Measurements from ENCODE around the gene PRKX. TPM values are rescaled to one million over a fixed set of nuclear protein-coding genes. Genes with fewer than 3 reads are reported as not detected.
"Not testable (repeated sequence)": the region's sequence is repeated elsewhere in the genome, so short reads cannot be mapped to it uniquely, and the experiment has no call there.

The PRKX gene
- total and polyA plus RNA-seq, 2 of the 8 experiments (the other 6 are each of a cell fraction or from before 2014, with no cell fraction given), result 19.4 to 55.3 TPM

GRCh38 chrX:3639858-3640631, 73.4 kb downstream of the PRKX start:
- H3K4me2 ChIP-seq (ENCODE audit: insufficient read depth in 1 of 2, low read depth in 2 of 2, low read length in 2 of 2); CTCF ChIA-PET (ENCODE audit: partially characterized antibody); H3K18ac ChIP-seq (ENCODE audit: extremely low read depth, low read length); H3K9me3 ChIP-seq (ENCODE audit: insufficient read depth in 2 of 2, low read depth in 1 of 2, low read length in 1 of 2); H3K79me2 ChIP-seq (ENCODE audit: control insufficient read depth in 1 of 2, insufficient read depth in 2 of 2, low read length in 2 of 2); H3K23ac ChIP-seq (ENCODE audit: insufficient read length); H3K27ac ChIP-seq (ENCODE audit: low read depth, low read length); H2BK15ac ChIP-seq (ENCODE audit: low read length); H3K14ac ChIP-seq (ENCODE audit: insufficient read length); H3K36me3 ChIP-seq (ENCODE audit: control insufficient read depth in 2 of 4, insufficient read depth in 4 of 4, low read length in 3 of 4); H2BK120ac ChIP-seq (replicated peaks; ENCODE audit: low read depth, low read length); H2BK20ac ChIP-seq (ENCODE audit: low read length); H4K20me1 ChIP-seq (replicated peaks in 1 of 2; ENCODE audit: control insufficient read depth in 1 of 2, insufficient read depth in 2 of 2, low read length in 2 of 2); H4K91ac ChIP-seq (replicated peaks; ENCODE audit: insufficient read length, low read length); H3K27me3 ChIP-seq (replicated peaks in 1 of 4; ENCODE audit: control insufficient read depth in 3 of 4, extremely low read depth in 1 of 4, insufficient read depth in 3 of 4, low read length in 3 of 4); H2AFZ ChIP-seq (ENCODE audit: low read length); H2BK5ac ChIP-seq (ENCODE audit: low read depth, low read length); POLR2A ChIA-PET (ENCODE audit: partially characterized antibody); H3K4me3 ChIP-seq (ENCODE audit: extremely low read depth in 1 of 4, insufficient read depth in 2 of 4, low read depth in 3 of 4, low read length in 4 of 4); H3K4ac ChIP-seq (replicated peaks; ENCODE audit: insufficient read length, low read depth, low read length); H3K4me1 ChIP-seq (replicated peaks in 1 of 4; ENCODE audit: control insufficient read depth in 3 of 4, insufficient read depth in 4 of 4, low read length in 3 of 4); H3K9ac ChIP-seq (replicated peaks in 1 of 4; ENCODE audit: extremely low read depth in 1 of 4, low read depth in 3 of 4, low read length in 3 of 4); H3K23me2 ChIP-seq (ENCODE audit: low read depth, low read length); H3K56ac ChIP-seq (replicated peaks; ENCODE audit: insufficient read length, low read depth, low read length); H4K5ac ChIP-seq (ENCODE audit: insufficient read length, low read depth, low read length); H2BK12ac ChIP-seq (ENCODE audit: low read depth, low read length); H3K79me1 ChIP-seq (ENCODE audit: low read depth, low read length); H2AK5ac ChIP-seq (ENCODE audit: low read depth, low read length); H4K8ac ChIP-seq (ENCODE audit: extremely low read depth, insufficient read depth, low read length): not testable (repeated sequence)
- 80% methylated on average over 20 of the region's 23 CpGs; no CpG with 5 or more reads in 1 of the 2 experiments for WGBS, 2 experiments (ENCODE audit: extremely low coverage in 1 of 2, insufficient coverage in 1 of 2, insufficient read length in 1 of 2, insufficient replicate concordance in 2 of 2, low coverage in 1 of 2, low lambda C conversion rate in 2 of 2, missing lambda C conversion rate in 1 of 2)
- peak in 1 of 2 experiments; percentile 42 for DNase-seq (ENCODE audit: low read depth in 1 of 2, low spot score in 2 of 2)
- peak; percentile 97 for FAIRE-seq
